Liver (tissue), 3 donors: ENCODE results near the gene COG2.

ENCODE experiments used
- CTCF ChIP-seq: fragments of 150-350 bp; IDR thresholded peaks from 2 replicates; pipeline ENCODE4 v1.5.1; 2017; ENCODE audit warnings: improper control_type of control experiment, low read depth, low read length; ENCODE audit not compliant: missing input control
- EGR1 ChIP-seq, 2 donors: IDR thresholded peaks; 2 replicates each; pipeline ENCODE4 v1.6.1; 2016 to 2018; ENCODE audit warnings: antibody characterized with exemption in 2 of 2, low read depth in 2 of 2
- FOXA1 ChIP-seq: IDR thresholded peaks from 2 replicates; pipeline ENCODE4 v1.6.1; 2016; ENCODE audit warnings: antibody characterized with exemption
- GABPA ChIP-seq, 2 donors: IDR thresholded peaks in 1 of 2; conservative IDR thresholded peaks in 1 of 2; 2 replicates each; pipeline ENCODE4 v1.6.1; 2016; ENCODE audit warnings: antibody characterized with exemption in 2 of 2, mild to moderate bottlenecking in 1 of 2, moderate library complexity in 1 of 2
- SP1 ChIP-seq: IDR thresholded peaks from 2 replicates; pipeline ENCODE4 v1.6.1; 2018; ENCODE audit warnings: antibody characterized with exemption, mild to moderate bottlenecking
- TAF1 ChIP-seq: conservative IDR thresholded peaks from 2 replicates; pipeline ENCODE4 v1.6.1; 2016; ENCODE audit warnings: antibody characterized with exemption, mild to moderate bottlenecking
- YY1 ChIP-seq: IDR thresholded peaks from 2 replicates; pipeline ENCODE4 v1.6.1; 2016; ENCODE audit warnings: antibody characterized with exemption, mild to moderate bottlenecking
- TF ChIP-seq, protein P1 (sequence below): IDR thresholded peaks from 2 replicates; pipeline ENCODE4 v1.6.1; 2016; ENCODE audit warnings: antibody characterized with exemption
- TF ChIP-seq, protein P2 (sequence below): IDR thresholded peaks from 2 replicates; pipeline ENCODE4 v1.6.1; 2016; ENCODE audit warnings: antibody characterized with exemption, mild to moderate bottlenecking
- donor health status: healthy.
- donor health status: healthy.

DNA sequence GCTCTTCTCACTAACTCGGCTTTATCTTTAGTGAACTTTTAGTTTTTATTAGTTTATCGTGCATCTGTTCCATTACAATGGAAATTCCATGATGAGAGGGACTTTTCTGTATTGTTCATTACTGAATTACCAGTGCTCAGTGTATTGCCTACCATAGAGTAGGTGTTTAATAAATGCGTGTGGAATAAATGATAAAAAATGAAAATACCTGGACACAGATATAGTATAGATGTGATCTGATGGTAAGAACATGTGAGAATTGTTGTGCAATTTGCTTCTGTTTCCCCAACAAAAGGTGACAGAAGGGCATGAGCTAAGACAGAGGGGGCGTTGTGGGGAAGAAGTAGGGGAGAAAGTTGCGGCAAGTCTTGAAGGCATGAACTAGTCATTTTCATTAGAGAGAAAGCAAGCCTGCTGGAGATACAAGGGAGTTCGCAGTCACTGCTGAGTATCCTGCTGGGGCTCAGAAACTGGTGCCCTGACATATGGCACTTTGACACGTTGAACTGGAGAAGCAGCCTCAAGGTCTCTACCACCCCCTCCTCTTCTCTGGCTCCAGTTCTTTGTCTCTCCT lies 5.6 kb upstream of the COG2 start:
- TF ChIP-seq EGR1 (IDR thresholded peaks at IDR 0.05; ENCODE audit: low read depth in 2 of 2): no peak
- TF ChIP-seq CTCF: no peak
- TF ChIP-seq TAF1: no peak
- no peak for TF ChIP-seq FOXA1
- TF ChIP-seq, protein P1, sequence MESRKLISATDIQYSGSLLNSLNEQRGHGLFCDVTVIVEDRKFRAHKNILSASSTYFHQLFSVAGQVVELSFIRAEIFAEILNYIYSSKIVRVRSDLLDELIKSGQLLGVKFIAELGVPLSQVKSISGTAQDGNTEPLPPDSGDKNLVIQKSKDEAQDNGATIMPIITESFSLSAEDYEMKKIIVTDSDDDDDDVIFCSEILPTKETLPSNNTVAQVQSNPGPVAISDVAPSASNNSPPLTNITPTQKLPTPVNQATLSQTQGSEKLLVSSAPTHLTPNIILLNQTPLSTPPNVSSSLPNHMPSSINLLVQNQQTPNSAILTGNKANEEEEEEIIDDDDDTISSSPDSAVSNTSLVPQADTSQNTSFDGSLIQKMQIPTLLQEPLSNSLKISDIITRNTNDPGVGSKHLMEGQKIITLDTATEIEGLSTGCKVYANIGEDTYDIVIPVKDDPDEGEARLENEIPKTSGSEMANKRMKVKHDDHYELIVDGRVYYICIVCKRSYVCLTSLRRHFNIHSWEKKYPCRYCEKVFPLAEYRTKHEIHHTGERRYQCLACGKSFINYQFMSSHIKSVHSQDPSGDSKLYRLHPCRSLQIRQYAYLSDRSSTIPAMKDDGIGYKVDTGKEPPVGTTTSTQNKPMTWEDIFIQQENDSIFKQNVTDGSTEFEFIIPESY: no peak
- TF ChIP-seq, protein P2, sequence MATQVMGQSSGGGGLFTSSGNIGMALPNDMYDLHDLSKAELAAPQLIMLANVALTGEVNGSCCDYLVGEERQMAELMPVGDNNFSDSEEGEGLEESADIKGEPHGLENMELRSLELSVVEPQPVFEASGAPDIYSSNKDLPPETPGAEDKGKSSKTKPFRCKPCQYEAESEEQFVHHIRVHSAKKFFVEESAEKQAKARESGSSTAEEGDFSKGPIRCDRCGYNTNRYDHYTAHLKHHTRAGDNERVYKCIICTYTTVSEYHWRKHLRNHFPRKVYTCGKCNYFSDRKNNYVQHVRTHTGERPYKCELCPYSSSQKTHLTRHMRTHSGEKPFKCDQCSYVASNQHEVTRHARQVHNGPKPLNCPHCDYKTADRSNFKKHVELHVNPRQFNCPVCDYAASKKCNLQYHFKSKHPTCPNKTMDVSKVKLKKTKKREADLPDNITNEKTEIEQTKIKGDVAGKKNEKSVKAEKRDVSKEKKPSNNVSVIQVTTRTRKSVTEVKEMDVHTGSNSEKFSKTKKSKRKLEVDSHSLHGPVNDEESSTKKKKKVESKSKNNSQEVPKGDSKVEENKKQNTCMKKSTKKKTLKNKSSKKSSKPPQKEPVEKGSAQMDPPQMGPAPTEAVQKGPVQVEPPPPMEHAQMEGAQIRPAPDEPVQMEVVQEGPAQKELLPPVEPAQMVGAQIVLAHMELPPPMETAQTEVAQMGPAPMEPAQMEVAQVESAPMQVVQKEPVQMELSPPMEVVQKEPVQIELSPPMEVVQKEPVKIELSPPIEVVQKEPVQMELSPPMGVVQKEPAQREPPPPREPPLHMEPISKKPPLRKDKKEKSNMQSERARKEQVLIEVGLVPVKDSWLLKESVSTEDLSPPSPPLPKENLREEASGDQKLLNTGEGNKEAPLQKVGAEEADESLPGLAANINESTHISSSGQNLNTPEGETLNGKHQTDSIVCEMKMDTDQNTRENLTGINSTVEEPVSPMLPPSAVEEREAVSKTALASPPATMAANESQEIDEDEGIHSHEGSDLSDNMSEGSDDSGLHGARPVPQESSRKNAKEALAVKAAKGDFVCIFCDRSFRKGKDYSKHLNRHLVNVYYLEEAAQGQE: no peak
- no peak for TF ChIP-seq YY1
- TF ChIP-seq SP1: no peak
- TF ChIP-seq GABPA (IDR thresholded peaks at IDR 0.05 in 1 of 2, conservative IDR thresholded peaks at IDR 0.05 in 1 of 2): no peak
